Fibroblast of skin of right biceps (primary cell): ENCODE data around the gene SERPINB6.
"Not testable (repeated sequence)": the region's sequence is repeated elsewhere in the genome, so short reads cannot be mapped to it uniquely, and the experiment has no call there.

Experiments used
- DNase-seq: peaks from one replicate; pipeline ENCODE4 v3.0.0-alpha.2; 2013

The SERPINB6 gene

DNA sequence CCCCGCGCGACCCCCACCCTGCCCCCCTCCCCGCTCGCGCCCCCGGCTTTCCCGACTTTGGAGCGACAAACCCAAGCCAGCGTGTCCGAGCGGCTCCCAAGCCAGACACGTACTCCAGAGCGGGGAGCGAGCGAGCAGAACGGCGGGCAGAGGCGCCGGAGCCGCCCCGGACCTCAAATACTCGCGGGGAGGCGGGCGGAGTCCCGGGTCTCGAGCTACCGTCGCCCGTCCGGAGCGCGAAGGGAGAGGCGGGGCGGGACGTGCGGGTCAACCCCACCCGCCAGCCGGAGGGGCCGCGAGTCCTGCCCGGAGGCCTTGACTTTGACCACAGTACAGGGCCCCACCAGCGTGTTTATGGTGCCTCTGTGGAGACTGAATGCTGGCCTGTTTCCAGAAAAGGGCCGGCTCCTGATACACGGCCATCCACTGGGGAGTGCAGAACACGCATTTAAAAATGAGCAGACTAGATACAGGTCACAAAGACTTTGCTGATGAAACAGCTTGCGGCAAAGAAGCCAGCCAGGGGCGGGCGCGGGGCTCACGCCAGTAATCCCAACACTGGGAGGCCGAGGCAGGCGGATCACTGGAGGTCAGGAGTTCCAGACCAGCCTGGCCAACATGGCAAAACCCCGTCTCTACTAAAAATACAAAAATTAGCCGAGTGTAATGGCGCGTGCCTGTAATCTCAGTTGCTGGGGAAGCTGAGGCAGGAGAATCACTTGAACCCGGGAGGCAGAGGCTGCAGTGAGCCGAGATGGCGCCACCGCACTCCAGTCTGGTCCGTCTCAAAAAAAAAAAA, at the start of gene SERPINB6:
SERPINB6 (minus strand) TSS at position 148 of the 799 bp plus-strand sequence. CDS start 12,235 bp downstream, outside the sequence.
- peak; percentile 69 for DNase-seq

DNA sequence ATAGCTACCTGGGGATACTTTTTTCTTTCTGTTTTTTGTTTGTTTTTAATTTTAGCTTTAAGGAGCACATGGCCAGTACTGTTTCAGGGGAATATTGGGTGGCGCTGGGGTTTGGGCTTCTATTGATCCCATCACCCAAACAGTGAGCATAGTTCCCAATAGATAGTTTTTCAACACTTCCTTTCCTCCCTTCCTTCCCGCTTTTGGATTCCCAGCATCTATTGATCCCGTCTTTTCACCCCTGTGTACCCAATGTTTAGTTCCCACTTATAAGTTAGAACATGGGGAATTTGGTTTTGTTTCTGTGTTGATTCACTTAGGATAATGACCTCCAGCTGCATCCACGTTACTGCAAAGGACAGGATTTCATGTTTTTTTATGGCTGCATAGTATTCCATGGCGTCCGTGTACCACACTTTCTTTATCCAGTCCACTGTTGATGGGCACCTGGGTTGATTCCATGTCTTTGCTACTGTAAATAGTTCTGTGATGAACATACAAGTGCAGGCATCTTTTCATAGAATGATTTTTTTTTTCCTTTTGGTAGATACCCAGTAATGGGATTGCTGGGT, 48.5 kb upstream of the SERPINB6 start:
- DNase-seq = no peak

DNA sequence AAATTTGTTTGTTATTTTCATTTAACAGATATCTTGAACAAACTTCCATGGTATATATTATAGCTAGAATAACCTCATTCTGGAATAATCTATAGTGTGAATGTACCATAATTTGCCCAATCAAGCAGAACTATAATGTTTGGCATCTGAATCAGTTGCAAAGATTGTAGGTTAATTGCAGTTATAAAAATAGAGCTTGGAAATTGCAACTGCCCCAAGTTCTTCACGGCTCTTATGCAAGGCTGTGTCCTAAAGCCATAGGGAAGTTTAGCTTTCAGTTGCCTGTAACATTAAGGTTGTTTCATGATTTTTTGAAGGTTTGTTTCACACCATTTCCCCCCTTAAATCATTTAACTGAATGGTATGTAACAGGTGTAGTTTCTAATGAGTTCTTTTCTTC, 47.7 kb upstream of the SERPINB6 start:
- no peak for DNase-seq

DNA sequence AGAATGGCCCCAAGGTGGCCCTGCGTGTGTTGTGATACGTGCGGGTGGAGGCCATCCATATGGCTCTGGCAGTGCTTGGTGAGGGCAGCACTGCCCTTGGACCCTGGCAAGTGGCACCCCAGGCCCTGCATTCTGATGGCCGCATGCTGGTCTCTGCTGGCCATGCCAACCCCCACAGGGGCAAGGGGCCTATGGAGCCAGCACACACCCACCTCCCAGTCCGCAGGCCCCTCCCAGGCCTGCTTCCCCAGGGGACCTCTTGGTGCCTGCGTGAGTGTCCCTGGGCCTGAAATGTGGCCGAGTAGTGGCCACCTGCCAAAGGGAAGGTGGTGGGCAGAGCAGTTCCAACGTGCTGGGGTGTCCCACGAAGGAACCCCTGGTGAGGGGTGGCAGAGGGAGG, 45.9 kb upstream of the SERPINB6 start:
- DNase-seq = no peak

DNA sequence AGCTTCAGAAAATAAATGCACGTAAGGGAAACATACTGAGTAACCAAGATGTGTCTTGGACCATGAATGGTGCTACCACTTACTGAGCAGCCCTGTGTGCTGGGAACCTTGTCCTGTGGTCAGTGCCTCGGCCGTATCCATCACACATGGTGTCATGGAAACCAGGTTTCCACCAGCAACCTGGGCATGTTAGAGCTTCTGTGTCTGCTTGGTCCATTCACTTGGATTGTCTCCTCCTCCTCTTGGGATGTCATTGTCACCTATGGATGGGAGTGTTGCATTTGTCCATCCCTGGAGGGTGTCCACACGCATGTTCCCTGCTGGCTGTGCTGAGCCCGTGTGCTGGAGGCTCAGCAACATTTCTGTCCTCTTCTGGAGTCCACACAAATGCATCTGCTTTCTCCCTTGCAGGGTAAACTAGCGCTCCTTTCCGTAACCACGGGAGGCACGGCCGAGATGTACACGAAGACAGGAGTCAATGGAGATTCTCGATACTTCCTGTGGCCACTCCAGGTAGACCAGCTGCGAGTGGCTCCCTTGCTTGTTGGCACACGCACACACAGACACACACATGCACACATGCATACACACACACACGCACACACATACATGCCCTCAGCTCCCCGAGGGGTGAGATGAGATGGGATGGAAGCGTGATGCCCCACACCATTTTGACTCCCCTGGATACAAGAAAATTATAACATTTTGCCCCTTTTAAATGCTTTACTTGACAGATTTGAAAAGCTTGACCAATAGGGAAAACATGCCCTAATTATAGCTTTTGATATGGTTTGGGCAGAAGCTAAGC, 45.3 kb upstream of the SERPINB6 start:
- DNase-seq = no peak

DNA sequence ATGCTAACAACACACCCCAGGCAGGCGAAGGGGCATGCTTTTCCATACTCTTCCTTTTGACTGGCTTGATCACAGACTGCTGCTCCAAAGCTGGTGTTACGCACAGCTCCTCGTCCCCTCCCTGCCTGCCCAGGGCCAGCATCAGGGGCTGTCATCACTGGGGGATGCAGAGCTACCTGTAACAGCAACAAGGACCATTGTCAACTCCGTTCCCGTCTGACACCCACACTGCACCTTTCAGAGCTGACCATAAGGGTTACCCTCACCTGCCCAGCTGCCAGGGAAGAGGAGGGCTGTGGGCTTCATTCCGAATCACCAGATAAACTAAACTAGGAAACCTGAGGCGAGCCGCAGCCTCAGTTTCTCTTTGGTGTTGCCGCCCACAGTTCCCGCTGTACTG, 43.8 kb upstream of the SERPINB6 start:
- no peak for DNase-seq

DNA sequence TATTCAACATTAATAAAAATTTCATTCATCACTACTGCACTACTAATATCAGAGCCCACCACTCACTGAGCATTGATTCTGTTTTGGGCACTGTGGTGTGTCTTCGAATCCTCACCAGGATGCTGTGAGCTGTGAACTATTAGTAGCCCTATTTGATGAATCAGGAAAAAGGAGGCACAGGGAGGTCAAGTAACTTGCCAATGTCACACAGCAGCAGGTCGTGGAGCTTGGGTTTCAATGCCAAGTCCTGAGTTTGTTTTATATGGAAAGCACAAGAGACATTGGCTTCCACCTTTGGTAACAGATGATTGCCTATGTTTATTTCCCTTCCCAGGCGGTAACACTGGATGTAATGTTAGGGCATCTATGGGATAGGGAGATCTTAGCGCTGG, 43.3 kb upstream of the SERPINB6 start:
- DNase-seq = no peak

DNA sequence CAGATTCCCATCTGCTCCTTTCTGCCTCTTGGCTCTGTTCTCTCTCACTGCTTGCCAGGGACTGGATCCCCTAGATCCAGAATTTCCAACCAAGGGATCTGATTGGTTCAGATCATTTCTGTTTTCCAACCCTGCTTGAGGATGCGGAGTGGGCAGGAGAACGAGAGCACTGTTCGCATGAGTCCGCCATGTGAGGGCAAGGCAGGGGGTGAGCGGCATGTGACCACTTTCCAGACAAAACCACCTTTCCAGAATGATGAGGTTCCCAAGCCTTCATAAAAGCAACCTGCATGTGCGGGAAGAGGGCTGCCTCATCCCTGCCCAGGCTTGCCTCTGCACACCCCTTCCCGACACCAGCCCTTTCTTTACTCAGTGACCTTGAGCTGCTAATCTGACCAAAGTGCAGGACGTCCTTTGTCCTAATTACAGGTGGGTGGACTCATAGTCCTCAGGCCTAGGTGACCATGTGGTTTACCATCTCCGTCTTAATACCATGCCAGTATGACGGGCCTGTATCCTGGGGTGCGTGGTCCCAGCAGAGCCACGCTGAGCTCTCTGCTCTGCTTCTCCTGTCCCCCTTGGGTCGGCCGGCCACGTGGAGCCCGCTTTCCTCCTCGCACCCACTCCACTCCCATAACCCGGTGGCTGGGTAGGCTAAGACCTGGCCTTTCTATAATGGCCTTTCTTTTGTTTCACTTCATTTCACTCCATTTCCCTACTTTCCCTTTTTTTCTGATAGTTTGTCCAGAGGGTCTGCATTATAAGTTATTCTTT, 42.7 kb upstream of the SERPINB6 start:
- no peak for DNase-seq

DNA sequence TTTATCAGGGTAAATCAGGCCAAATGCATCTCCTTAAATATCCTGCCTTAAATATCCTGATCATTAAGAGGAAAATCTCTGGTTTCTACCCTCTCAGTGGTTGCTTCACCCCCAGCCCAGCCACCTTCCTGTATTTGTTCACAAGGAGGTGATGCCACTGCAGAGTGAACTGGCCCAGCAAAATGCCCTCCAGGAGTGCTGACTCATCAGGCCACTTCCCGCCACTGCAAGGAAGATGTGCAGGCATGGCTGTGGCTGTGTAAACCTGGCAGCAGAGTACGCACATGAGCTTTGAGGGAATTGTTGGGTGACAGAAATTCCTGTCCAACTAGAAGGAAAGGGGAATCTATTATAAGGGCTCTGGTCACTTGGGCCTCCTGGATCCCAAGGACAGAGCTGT, 42.1 kb upstream of the SERPINB6 start:
- peak; percentile 53 for DNase-seq

DNA sequence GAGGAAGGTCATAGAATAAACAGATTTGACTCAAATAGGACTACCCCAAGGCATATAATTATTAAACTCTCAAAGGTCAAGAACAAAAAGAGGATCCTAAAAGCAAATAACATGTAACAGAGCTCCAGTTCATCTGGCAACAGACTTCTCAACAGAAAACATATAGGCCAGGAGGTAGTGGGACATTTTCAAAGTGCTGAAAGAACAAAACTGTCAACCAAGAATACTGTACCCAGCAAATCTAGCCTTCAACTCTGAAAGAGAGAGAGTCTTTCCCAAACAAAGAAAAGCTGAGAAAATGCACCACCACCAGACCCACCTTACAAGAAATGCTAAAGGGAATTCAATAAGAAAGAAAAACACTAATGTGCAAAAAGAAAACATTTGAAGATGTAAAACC, 40.2 kb upstream of the SERPINB6 start:
- no peak for DNase-seq

DNA sequence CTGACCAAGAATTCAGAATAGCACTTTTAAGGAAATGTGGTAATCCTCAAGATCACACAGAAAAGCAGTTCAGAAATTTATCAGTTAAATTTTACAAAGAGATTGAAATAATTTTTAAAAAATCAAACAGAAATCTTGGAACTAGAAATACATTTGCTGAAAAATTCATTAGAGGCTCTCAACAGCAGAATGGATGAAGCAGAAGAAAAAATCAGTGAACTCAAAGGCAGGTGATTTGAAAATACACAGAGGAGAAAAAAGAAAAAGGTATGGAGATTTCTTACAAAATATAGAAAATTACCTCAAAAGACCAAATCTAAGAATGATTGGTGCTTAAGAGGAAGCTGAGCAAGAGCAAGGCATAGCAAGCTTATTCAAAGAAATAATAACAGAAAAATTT, 39.8 kb upstream of the SERPINB6 start:
- no peak for DNase-seq

DNA sequence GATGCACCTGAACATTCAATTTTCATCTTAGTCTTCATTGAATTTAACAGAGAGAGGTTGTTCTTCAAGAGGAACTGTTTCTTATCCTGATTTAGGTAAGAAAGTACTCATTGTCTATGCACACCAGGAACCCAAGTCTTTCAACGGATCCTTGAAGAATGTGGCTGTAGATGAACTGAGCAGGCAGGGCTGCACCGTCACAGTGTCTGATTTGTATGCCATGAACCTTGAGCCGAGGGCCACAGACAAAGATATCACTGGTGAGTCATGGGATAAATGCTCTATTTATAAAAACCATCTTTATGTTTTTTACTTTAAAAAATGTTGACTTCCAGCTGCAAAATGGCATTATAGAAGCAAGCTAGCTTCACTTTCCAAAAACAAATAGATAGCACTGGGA, 38.6 kb upstream of the SERPINB6 start:
- no peak for DNase-seq

DNA sequence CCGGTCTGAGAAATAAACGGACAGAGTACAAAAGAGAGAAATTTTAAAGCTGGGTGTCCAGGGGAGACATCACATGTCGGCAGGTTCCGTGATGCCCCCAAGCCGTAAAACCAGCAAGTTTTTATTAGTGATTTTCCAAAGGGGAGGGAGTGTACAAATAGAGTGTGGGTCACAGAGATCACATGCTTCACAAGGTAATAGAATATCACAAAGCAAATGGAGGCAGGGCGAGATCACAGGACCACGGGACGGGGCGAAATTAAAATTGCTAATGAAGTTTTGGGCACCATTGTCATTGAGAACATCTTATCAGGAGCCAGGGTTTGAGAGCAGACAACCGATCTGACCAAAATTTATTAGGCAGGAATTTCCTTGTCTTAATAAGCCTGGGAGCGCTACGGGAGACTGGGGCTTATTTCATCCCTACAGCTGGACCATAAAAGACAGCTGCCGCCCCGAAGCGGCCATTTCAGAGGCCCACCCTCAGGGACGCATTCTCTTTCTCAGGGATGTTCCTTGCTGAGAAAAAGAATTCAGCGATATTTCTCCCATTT, 37.4 kb upstream of the SERPINB6 start:
- not testable (repeated sequence) for DNase-seq

DNA sequence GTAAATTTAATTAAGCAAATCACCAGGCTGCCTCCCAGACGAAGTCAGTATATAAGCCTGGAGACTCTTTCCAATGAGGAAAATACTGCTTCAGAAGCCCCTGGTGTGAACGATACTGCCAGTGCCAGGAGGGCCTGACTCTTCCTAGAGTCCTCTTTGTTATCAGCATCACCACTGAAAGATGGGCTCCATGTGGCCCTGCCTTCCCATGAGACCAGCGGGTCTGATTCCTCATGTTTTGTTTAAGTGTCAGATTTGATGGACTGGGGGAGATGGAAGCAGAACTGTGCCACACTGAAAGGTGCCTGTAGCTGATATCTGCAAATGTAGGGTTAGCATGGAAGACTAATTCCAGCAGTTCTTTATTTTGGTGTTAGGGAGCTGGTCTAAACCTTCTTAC, 36.2 kb upstream of the SERPINB6 start:
- DNase-seq = no peak

DNA sequence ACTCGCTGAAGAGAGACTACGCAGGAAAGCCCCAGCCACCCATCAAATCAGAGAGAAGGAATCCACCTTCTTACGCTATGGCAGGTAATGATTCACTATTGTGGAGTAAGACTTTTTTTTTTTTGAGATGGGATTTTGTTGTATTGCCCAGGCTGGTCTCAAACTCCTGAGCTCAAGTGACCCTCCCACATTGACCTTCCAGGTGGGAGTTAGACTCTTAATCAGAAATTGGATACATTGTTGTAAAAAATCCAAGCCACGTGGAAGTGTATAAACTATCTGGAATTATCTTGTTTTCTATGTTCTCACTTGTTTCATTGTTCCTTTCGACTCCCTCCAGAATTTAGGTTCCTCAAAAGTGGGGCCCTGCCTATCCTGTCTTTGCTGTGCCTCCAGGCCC, 35.1 kb upstream of the SERPINB6 start:
- DNase-seq = no peak

DNA sequence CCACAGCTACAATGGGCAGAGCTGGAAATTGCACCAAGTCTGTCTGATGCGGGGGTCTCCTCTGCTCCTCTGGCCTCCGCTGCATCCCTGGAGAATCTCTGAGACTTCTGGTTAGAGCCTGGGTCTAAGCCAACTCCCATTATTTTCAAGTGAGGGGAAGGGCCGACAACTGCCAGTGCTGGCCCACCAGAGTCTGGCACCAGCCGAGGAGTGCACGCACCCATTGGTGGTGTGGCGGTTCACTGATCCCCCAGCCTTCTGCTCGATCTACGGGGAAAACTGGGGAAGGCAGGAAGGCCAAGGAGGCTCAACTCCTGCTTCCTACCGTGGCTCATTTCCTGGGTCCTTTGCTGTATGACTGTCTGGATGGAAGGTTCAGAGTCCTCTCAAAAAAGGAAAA, 34.5 kb upstream of the SERPINB6 start:
- DNase-seq = no peak

DNA sequence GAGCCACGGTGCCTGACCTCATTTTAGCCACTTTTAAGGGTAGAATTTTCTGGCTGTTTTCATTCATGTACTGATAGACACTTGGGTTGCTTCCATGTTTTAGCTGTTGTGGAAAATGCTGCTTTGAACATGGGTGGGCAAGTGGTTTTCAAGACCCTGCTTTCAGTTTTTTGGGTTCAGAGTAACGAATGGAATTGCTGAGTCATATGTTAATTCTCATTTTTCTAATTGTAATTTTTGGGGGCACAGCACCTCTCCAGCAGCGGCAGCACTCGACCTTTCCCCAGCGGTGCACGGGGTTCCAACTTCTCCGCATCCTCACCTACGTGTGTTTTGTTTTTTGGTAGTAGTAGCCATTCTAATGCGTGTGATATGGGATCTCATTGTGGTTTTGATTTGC, 33.7 kb upstream of the SERPINB6 start:
- no peak for DNase-seq

DNA sequence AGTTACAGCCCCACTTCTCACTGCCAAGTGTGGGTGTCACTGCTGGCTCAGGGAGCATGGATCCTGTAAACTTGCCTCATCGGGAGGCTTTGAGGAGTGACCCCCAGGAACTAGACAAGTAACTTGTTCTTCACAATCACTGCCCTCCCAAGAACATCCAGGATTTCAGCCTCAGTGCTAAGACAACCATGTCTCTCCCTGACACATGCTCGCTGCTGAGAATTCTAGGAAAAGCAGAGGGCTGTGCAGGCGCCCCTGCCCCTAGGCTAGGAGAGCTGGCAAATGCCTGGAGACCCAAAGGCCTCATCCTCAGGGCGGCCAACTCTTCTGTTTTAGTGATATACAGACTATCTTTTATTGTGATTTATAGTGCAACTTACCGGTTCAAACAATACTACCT, 31.9 kb upstream of the SERPINB6 start:
- DNase-seq = not testable (repeated sequence)

DNA sequence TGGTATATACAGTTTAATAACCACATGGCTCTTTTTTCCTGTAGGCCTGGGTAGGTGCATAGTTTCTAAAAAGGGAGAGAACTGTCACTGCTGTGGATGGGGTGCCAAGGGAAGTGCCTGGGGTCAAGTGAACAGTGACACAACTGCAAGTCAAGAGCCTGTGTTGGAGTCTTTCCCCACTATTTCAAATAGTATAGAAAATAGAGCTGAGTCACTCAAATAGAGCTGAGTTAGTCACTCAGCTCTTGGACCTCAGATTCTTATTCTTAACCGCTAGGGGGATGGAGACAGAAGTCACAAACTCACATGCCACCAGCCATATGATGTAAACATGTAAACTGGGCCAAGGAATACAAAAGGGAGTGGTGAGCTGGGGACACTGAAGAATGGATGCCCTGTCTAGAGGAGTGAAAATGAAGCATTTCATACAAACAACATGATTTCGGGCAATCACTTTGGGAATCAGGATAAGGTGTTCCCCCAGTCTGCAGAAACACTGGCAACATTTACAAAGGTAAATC, 30.5 kb upstream of the SERPINB6 start:
- peak; percentile 86 for DNase-seq

DNA sequence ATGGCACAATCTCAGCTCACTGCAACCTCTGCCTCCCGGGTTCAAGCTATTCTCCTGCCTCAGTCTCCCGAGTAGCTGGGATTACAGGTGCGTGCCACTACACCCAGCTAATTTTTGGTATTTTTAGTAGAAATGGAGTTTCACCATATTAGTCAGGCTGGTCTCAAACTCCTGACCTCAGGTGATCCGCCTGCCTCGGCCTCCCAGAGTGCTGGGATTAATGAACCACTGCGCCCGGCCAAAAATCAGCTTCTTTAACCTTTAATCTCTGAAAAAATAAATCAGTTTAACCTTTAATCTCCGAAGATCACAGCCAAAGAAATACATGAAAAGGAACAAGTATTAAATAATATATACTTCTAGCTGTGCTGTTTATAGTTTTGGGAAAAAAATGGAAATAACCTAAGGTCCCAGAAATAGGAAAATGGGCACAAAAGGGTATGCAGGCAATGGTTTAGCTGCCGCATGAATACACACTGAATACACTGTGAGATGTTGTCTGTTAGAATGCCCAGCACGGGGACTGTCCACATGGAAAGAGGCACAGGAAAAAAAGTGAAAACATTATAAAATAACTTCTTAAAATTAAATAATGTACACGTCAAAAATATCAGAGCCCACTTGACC, 29.9 kb upstream of the SERPINB6 start:
- DNase-seq = no peak

DNA sequence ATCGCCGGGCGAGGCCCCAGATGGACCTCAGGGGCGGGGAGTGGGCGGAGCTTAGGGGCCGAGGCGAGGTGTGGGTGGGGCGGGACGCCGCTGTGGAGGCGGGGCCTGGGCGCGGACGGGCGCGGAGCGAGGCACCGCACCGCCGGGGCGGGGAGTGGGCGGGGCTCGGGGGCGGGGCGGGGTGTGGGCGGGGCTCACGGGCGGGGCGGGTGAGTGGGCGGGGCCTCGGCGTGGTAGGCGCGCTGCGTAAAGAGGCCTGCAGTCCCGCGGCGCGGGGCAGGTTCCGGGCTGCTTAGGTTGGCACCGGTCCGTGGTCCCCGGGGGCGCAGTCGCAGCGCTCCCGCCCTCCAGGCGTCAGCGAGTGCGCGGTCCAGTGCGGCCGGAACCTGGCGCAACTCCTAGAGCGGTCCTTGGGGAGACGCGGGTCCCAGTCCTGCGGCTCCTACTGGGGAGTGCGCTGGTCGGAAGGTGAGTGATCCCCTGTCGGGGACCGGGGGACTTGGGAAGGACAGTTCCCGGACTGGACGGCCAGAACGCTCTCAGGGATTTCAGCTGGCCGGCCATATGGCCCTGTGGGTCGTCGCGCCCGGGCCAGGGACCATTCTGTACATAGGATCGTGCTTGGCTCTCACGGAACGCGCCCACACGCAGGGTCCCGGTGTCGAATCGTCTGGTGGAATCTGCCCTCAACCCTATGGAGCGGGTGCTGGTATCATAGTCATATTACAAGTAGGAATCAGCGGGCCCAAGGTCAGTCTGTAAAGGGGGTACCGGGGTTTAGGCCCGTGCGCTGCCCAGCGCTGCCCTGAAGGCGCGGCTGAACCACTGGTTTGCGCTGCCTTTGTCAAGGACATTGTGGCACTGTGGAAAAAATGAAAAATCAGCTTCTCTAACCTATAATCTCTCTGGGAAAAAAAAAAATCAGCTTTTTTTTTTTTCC, 28.5 kb upstream of the SERPINB6 start, which contains the start of gene NQO2:
NQO2 (plus strand) TSS at position 277 of the 940 bp plus-strand sequence. CDS start 6,659 bp downstream, outside the sequence.
- peak; percentile 82 for DNase-seq
